ENCODE data around the gene FAM222A. TPM values are rescaled to one million over a fixed set of nuclear protein-coding genes. Genes with fewer than 3 reads are reported as not detected.
A peak's percentile ranks its signal among the peaks of the same experiment; 100 is the strongest.

Gene FAM222A
- total and polyA plus RNA-seq, 2 of the 8 experiments (the other 6 are each of a cell fraction or from before 2014, with no cell fraction given) = 0.94 to 1.1 TPM

DNA sequence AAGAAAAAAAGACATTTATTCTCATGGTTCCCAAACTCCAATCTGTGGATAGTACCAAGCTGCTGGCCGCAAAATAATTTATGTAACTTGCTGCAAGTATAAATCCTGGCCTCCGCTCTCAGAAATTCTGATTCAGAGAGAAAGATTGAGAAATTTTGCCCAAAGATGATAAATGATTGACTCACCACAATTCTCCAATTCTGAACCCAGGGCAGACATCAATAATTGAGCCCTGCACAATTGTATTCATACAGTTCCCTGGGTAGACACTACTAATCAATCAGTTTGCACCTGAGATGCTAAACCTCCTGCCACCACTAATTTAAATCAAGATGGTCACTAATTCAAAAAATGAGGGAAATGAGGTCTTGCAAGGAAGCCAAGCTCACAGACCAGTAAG is 81.4 kb downstream of the FAM222A start:
- H3K4ac ChIP-seq (replicated peaks; ENCODE audit: insufficient read length, low read depth, low read length) = no peak overlapping the region

More for the DNA sequence above, 81.4 kb downstream of the FAM222A start:
- H3K79me1 ChIP-seq (ENCODE audit: low read depth, low read length) = no peaks in the 10 kb centered on the region
- H4K91ac ChIP-seq (replicated peaks; ENCODE audit: insufficient read length, low read length) = no peak overlapping the region
- ChIA-PET CTCF (ENCODE audit: partially characterized antibody) (interaction anchor here (0.6 to 8.1 kb wide), 10 partner anchors 10 to 362 kb away, joined by 3 to 62 read pairs (median 4); no protein-coding TSS in a partner anchor), POLR2A (ENCODE audit: partially characterized antibody) (no interaction called here)
- H3K9me3 ChIP-seq (ENCODE audit: insufficient read depth in 2 of 2, low read depth in 1 of 2, low read length in 1 of 2) = no peaks in the 10 kb centered on the region
- WGBS, 2 experiments (ENCODE audit: extremely low coverage in 1 of 2, insufficient coverage in 1 of 2, insufficient read length in 1 of 2, insufficient replicate concordance in 2 of 2, low coverage in 1 of 2, low lambda C conversion rate in 2 of 2, missing lambda C conversion rate in 1 of 2) = 81% methylated on average over 2 of the region's 2 CpGs; no CpG with 5 or more reads in 1 of the 2 experiments
- no peaks in the 10 kb centered on the region for H3K23me2 ChIP-seq (ENCODE audit: low read depth, low read length)
- no peak overlapping the region for H2BK5ac ChIP-seq (ENCODE audit: low read depth, low read length)
- no peak overlapping the region for H3K14ac ChIP-seq (ENCODE audit: insufficient read length)
- FAIRE-seq (no peak), DNase-seq (ENCODE audit: low read depth in 1 of 2, low spot score in 2 of 2) (no peak)
- H3K27ac ChIP-seq (ENCODE audit: low read depth, low read length) = no peak overlapping the region
- no peak overlapping the region for H2BK20ac ChIP-seq (ENCODE audit: low read length)
- no peak overlapping the region for H3K23ac ChIP-seq (ENCODE audit: insufficient read length)
- no peak overlapping the region for H4K5ac ChIP-seq (ENCODE audit: insufficient read length, low read depth, low read length)
- H2AK5ac ChIP-seq (ENCODE audit: low read depth, low read length) = no peak overlapping the region
- H3K56ac ChIP-seq (replicated peaks; ENCODE audit: insufficient read length, low read depth, low read length) = no peak overlapping the region
- no peak overlapping the region for H4K8ac ChIP-seq (ENCODE audit: extremely low read depth, insufficient read depth, low read length)
- no peak overlapping the region for H3K4me2 ChIP-seq (ENCODE audit: insufficient read depth in 1 of 2, low read depth in 2 of 2, low read length in 2 of 2)
- no peak overlapping the region for H3K9ac ChIP-seq (replicated peaks in 1 of 4; ENCODE audit: extremely low read depth in 1 of 4, low read depth in 3 of 4, low read length in 3 of 4)
- H2BK12ac ChIP-seq (ENCODE audit: low read depth, low read length) = no peak overlapping the region
- H2AFZ ChIP-seq (ENCODE audit: low read length) = no peak overlapping the region
- H3K18ac ChIP-seq (ENCODE audit: extremely low read depth, low read length) = no peak overlapping the region
- H2BK15ac ChIP-seq (ENCODE audit: low read length) = no peak overlapping the region
- TF ChIP-seq SRF (IDR thresholded peaks at IDR 0.05; ENCODE audit: low read depth, low read length) = peak; percentile 53
- no peak for TF ChIP-seq BACH1 (IDR thresholded peaks at IDR 0.05; ENCODE audit: low read length)
- TF ChIP-seq SIRT6 (IDR thresholded peaks at IDR 0.05; ENCODE audit: low read length) = no peak
- H3K27me3 ChIP-seq (replicated peaks in 1 of 4; ENCODE audit: control insufficient read depth in 3 of 4, extremely low read depth in 1 of 4, insufficient read depth in 3 of 4, low read length in 3 of 4) = no peaks in the 10 kb centered on the region
- no peak overlapping the region for H3K4me3 ChIP-seq (ENCODE audit: extremely low read depth in 1 of 4, insufficient read depth in 2 of 4, low read depth in 3 of 4, low read length in 4 of 4)
- no peak overlapping the region for H2BK120ac ChIP-seq (replicated peaks; ENCODE audit: low read depth, low read length)
- H3K36me3 ChIP-seq (ENCODE audit: control insufficient read depth in 2 of 4, insufficient read depth in 4 of 4, low read length in 3 of 4) = no peaks in the 10 kb centered on the region
- no peaks in the 10 kb centered on the region; a peak in 1 of 7 replicates for H3K4me1 ChIP-seq (replicated peaks in 1 of 4; ENCODE audit: control insufficient read depth in 3 of 4, insufficient read depth in 4 of 4, low read length in 3 of 4)
- no peaks in the 10 kb centered on the region for H3K79me2 ChIP-seq (ENCODE audit: control insufficient read depth in 1 of 2, insufficient read depth in 2 of 2, low read length in 2 of 2)
- no peaks in the 10 kb centered on the region for H4K20me1 ChIP-seq (replicated peaks in 1 of 2; ENCODE audit: control insufficient read depth in 1 of 2, insufficient read depth in 2 of 2, low read length in 2 of 2)
